Mesothelial cell of epicardium (in vitro differentiated cells): ENCODE measurements around the gene SMIM14. TPM values are rescaled to one million over a fixed set of nuclear protein-coding genes. Genes with fewer than 3 reads are reported as not detected.
"Not testable (repeated sequence)": the region's sequence is repeated elsewhere in the genome, so short reads cannot be mapped to it uniquely, and the experiment has no call there.

Experiments
- DNase-seq, 2 experiments: peaks; one replicate each; pipeline ENCODE4 v3.0.0; 2021; ENCODE audit warnings: low spot score in 2 of 2; ENCODE audit not compliant: unreplicated experiment in 2 of 2
- H3K27ac Mint-ChIP-seq: 2 replicates; pipeline ENCODE4 v1.8.0; 2021; ENCODE audit warnings: mixed read lengths
- H3K27me3 Mint-ChIP-seq: 2 replicates; pipeline ENCODE4 v1.8.0; 2021; ENCODE audit warnings: low read depth, mixed read lengths
- H3K36me3 Mint-ChIP-seq: 2 replicates; pipeline ENCODE4 v1.8.0; 2021; ENCODE audit warnings: mixed read lengths
- H3K4me1 Mint-ChIP-seq: 2 replicates; pipeline ENCODE4 v1.8.0; 2021; ENCODE audit warnings: mixed read lengths
- H3K4me3 Mint-ChIP-seq: 2 replicates; pipeline ENCODE4 v1.8.0; 2021; ENCODE audit warnings: mild to moderate bottlenecking, moderate library complexity, mixed read lengths
- H3K9me3 Mint-ChIP-seq: 2 replicates; pipeline ENCODE4 v1.8.0; 2021; ENCODE audit warnings: mixed read lengths
- total RNA-seq: library from RNA; stranded (reverse); gene quantifications from 3 replicates; pipeline ENCODE4 v1.2.1, GENCODE V29; 2021
- TF ChIP-seq, protein P1 (sequence below): fragments of 200-600 bp; sonication (generic); IDR thresholded peaks from one replicate; pipeline ENCODE4 v1.5.0; 2021; ENCODE audit warnings: antibody characterized with exemption; ENCODE audit not compliant: unreplicated experiment

The SMIM14 gene
- 13.7 to 16.7 TPM (median 15.9 TPM) in 3 replicates for total RNA-seq

DNA sequence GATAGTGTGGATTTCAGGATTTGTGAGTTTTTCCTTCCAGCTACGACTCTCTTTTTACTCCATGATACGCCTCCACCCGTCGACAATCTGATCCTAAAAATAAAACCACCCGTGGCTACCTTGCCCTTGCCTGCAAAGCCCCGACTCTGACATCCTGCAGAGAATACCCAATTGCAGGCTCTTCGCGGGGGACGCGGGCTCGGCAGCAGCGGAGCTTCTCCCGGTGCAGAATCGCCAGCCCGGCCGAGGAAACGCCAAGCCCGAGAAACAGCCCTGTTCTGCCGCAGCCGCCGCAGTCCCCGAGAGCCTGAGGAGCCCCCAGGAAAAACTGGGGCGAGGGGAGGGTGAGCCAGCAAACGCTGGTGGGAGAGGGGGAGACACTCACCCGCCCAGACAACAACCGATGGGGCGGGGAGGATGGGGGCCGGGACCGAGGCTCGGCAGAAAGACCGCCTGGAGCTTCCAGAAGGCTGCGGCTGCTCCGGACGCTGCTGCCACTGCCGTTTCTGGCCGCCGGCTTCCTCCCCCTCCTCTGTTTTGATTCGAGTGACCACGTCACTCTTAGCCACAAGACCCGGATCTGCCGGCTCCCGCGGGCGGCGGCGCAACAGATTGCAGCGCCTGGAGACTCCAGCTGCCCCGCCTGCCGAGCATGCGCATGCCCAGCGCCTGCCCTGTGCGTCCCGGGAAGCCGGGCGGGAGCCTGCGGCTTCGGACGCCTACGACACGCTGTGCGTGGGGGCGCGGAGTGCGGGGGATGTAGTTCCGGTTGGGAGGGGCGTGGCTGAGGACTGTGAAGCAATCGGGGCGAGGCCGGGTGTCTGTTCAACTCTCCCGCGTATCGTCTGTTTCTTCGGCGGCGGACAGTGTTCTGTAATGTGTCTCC is at the start of gene SMIM14:
SMIM14 (minus strand) TSS at position 512 of the 886 bp plus-strand sequence. CDS start 33,720 bp downstream, outside the sequence.
- Mint-ChIP-seq H3K4me1 (peaks cover 28% of the 10 kb centered on the region), H3K27me3 (no peaks in the 10 kb centered on the region), H3K4me3 (peak within 1 kb of the TSS; percentile 98)

DNA sequence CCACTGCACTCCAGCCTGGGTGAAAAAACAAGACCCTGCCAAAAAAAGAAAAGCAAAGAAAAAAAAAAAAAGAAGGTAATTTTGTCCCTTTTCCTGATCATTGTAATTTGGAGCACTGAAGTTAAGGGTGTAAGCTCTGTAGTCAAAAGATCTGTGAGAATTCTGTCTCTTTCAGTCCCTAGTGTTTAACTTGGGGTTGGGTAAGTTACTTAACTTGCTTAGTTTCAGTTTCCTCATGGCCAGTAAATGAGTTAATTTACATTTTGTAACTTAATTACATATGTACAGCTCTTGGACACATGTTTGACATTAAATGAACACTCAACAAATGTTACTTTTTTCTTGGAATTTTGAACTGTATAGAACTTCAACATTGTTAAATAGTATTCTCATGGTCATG is 48.3 kb upstream of the SMIM14 start:
- Mint-ChIP-seq H3K27ac (no peak overlapping the region), H3K27me3 (no peaks in the 10 kb centered on the region), H3K4me3 (no peak overlapping the region), H3K36me3 (no peaks in the 10 kb centered on the region), H3K9me3 (no peaks in the 10 kb centered on the region), H3K4me1 (no peaks in the 10 kb centered on the region)
- no peak for DNase-seq
- TF ChIP-seq, protein P1, sequence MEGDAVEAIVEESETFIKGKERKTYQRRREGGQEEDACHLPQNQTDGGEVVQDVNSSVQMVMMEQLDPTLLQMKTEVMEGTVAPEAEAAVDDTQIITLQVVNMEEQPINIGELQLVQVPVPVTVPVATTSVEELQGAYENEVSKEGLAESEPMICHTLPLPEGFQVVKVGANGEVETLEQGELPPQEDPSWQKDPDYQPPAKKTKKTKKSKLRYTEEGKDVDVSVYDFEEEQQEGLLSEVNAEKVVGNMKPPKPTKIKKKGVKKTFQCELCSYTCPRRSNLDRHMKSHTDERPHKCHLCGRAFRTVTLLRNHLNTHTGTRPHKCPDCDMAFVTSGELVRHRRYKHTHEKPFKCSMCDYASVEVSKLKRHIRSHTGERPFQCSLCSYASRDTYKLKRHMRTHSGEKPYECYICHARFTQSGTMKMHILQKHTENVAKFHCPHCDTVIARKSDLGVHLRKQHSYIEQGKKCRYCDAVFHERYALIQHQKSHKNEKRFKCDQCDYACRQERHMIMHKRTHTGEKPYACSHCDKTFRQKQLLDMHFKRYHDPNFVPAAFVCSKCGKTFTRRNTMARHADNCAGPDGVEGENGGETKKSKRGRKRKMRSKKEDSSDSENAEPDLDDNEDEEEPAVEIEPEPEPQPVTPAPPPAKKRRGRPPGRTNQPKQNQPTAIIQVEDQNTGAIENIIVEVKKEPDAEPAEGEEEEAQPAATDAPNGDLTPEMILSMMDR, result no peak

More for the DNA sequence above, at the start of gene SMIM14:
- Mint-ChIP-seq H3K9me3 (no peaks in the 10 kb centered on the region), H3K27ac (peak within 1 kb of the TSS; percentile 97), H3K36me3 (no peaks in the 10 kb centered on the region)
- peak; percentile 97 to 99 for DNase-seq
- TF ChIP-seq, protein P1, result no peak

DNA sequence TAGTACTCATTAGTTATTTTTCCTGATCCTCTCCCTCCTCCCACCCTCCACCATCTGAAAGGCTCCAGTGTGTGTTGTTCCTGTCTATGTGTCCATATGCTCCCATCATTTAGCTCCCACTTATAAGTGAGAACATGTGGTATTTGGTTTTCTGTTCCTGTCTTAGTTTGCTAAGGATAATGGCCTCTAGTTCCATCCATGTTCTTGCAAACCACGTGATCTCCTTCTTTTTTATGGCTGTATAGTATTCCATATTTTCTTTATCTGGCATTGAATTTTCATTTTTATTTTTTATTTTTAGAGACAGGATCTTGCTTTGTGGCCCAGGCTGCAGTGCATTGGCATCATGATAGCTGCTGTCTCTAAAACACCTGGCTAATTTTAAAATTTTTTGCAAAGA is 47.3 kb upstream of the SMIM14 start:
- Mint-ChIP-seq H3K27me3 (no peaks in the 10 kb centered on the region), H3K9me3 (no peaks in the 10 kb centered on the region), H3K36me3 (no peaks in the 10 kb centered on the region), H3K4me3 (no peak overlapping the region), H3K4me1 (no peaks in the 10 kb centered on the region), H3K27ac (no peak overlapping the region)
- no peak for DNase-seq
- TF ChIP-seq, protein P1, result no peak

DNA sequence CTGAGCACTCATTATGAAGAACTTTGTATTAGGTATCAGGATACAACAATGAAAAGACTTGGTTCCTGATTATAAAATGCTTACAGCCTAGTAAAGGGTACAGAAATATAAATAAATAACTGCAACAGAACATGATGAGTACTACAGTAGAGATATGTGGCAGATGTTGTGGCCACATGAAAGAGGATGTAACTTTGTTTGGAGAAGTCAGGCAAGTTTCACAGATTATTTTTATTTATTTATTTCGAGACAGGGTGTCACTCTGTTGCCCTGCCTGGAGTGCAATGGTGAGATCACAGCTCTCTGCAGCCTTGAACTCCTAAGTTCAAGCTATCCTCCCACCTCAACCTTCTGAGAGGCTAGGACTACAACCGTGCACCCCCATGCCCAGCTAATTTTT is 43.5 kb upstream of the SMIM14 start:
- DNase-seq, result no peak
- TF ChIP-seq, protein P1, result no peak
- H3K9me3 Mint-ChIP-seq, result peaks cover 12% of the 10 kb centered on the region
- no peaks in the 10 kb centered on the region for H3K4me1 Mint-ChIP-seq
- peaks cover 7% of the 10 kb centered on the region for H3K27me3 Mint-ChIP-seq
- H3K36me3 Mint-ChIP-seq, result no peaks in the 10 kb centered on the region
- H3K4me3 Mint-ChIP-seq, result no peak overlapping the region
- H3K27ac Mint-ChIP-seq, result no peak overlapping the region

DNA sequence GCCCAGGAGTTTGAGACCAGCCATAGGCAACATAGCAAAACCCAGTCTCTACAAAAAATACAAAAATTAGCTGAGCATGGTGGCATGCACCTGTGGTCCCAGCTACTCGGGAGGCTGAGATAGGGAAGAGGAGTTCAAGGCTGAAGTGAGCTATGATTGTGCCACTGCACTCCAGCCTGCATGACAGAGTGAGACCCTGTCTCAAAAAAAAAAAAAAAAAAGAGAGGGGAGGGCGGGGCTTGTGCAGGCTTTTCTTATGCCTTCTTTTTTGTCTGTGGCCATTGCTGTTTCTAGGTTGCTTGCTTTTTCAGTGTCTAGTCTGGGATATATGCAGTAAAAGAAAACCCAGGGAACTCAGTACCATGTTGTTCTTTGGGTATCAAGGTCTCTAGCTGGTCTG is 42.3 kb upstream of the SMIM14 start:
- not testable (repeated sequence) for H3K27me3 Mint-ChIP-seq, H3K4me1 Mint-ChIP-seq, H3K4me3 Mint-ChIP-seq, DNase-seq, H3K27ac Mint-ChIP-seq, H3K36me3 Mint-ChIP-seq
- H3K9me3 Mint-ChIP-seq, result peaks cover 12% of the 10 kb centered on the region

DNA sequence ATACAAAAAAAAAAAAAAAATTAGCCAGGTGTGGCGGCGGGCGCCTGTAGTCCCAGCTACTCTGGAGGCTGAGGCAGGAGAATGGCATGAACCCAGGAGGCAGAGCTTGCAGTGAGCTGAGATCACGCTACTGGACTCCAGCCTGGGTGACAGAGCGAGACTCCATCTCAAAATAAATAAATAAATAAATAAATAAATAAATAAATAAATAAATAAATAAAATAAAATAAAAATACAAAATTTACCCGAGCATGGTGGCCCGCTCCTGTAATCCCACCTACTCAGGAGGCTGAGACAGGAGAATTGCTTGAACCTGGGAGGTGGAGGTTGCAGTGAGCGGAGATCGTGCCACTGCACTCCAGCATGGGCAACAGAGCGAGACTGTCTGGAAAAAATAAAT is 37.0 kb upstream of the SMIM14 start:
- H3K27me3 Mint-ChIP-seq, H3K27ac Mint-ChIP-seq, H3K36me3 Mint-ChIP-seq, H3K4me1 Mint-ChIP-seq, H3K4me3 Mint-ChIP-seq, DNase-seq: not testable (repeated sequence)
- H3K9me3 Mint-ChIP-seq, result peaks cover 16% of the 10 kb centered on the region

DNA sequence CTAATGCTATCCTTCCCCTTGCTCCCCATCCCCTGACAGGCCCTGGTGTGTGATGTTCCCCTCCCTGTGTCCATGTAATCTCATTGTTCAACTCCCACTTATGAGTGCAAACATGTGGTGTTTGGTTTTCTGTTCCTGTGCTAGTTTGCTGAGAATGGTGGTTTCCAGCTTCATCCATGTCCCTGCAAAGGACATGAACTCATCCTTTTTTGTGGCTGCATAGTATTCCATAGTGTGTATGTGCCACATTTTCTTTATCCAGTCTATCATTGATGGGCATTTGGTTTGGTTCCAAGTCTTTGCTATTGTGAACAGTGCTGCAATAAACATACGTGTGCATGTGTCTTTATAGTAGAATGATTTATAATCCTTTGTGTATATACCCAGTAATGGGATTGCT is 31.6 kb upstream of the SMIM14 start:
- H3K4me1 Mint-ChIP-seq, H3K36me3 Mint-ChIP-seq, H3K9me3 Mint-ChIP-seq, H3K27me3 Mint-ChIP-seq, DNase-seq, H3K4me3 Mint-ChIP-seq, H3K27ac Mint-ChIP-seq: not testable (repeated sequence)
